HepG2 (cell line): ENCODE measurements around the gene EEPD1. TPM values are rescaled to one million over a fixed set of nuclear protein-coding genes. Genes with fewer than 3 reads are reported as not detected.

Source experiments
- ADNP ChIP-seq: sonication (generic); formaldehyde crosslinking; IDR thresholded peaks from 2 replicates; pipeline ENCODE4 v1.4.0; 2020; ENCODE audit warnings: missing genetic modification reagents
- ARNTL ChIP-seq: sonication (generic); formaldehyde crosslinking; IDR thresholded peaks from 2 replicates; pipeline ENCODE4 v1.4.0; 2020; ENCODE audit warnings: mild to moderate bottlenecking, missing genetic modification reagents
- ATF2 ChIP-seq: sonication (generic); formaldehyde crosslinking; IDR thresholded peaks from 2 replicates; pipeline ENCODE4 v1.4.0; 2020; ENCODE audit warnings: missing genetic modification reagents
- ATF4 ChIP-seq, 2 experiments: fragments of 450-650 bp in 1 of 2; sonication (generic) in 1 of 2; formaldehyde crosslinking; IDR thresholded peaks; 2 replicates each; pipeline versions ENCODE4 v1.5.0 to v1.8.0; 2020 to 2022; ENCODE audit warnings: mild to moderate bottlenecking in 1 of 2, missing genetic modification reagents in 1 of 2
- CREM ChIP-seq, 2 experiments: sonication (generic) in 1 of 2; formaldehyde crosslinking in 1 of 2; IDR thresholded peaks; 2 replicates each; pipeline versions ENCODE4 v1.4.0 to v1.6.1; 2016 to 2020; ENCODE audit warnings: antibody characterized with exemption in 1 of 2, mild to moderate bottlenecking in 1 of 2, missing genetic modification reagents in 1 of 2
- DR1 ChIP-seq: sonication (generic); formaldehyde crosslinking; IDR thresholded peaks from 2 replicates; pipeline ENCODE4 v1.8.0; 2021; ENCODE audit warnings: mild to moderate bottlenecking, missing genetic modification reagents, inconsistent platforms
- FOSL1 ChIP-seq: sonication (generic); formaldehyde crosslinking; IDR thresholded peaks from 2 replicates; pipeline ENCODE4 v1.9.0; 2021; ENCODE audit warnings: missing genetic modification reagents, borderline replicate concordance
- FOXA1 ChIP-seq, 2 experiments: fragments of 450-650 bp in 1 of 2; sonication (generic) in 1 of 2; formaldehyde crosslinking in 1 of 2; IDR thresholded peaks; 2 replicates each; pipeline versions ENCODE4 v1.4.0 to v1.6.1; 2016 to 2020; ENCODE audit warnings: missing genetic modification reagents in 1 of 2
- HNRNPUL1 ChIP-seq: fragments of 200-400 bp; formaldehyde crosslinking; IDR thresholded peaks from 2 replicates; pipeline ENCODE4 v1.6.1; 2017; ENCODE audit warnings: low read depth, mild to moderate bottlenecking, low read length, moderate library complexity
- HOXA3 ChIP-seq: sonication (generic); formaldehyde crosslinking; IDR thresholded peaks from 2 replicates; pipeline ENCODE4 v1.5.0; 2020; ENCODE audit warnings: missing genetic modification reagents
- ISL2 ChIP-seq: sonication (generic); formaldehyde crosslinking; IDR thresholded peaks from 2 replicates; pipeline ENCODE4 v1.5.0; 2020; ENCODE audit warnings: missing genetic modification reagents
- KDM2A ChIP-seq: sonication (generic); formaldehyde crosslinking; IDR thresholded peaks from 2 replicates; pipeline ENCODE4 v1.4.0; 2020; ENCODE audit warnings: low read depth, missing genetic modification reagents, borderline replicate concordance
- RARG ChIP-seq: sonication (generic); formaldehyde crosslinking; IDR thresholded peaks from 2 replicates; pipeline ENCODE4 v1.4.0; 2020; ENCODE audit warnings: low read depth, mild to moderate bottlenecking, missing genetic modification reagents
- XBP1 ChIP-seq: sonication (generic); formaldehyde crosslinking; IDR thresholded peaks from 2 replicates; pipeline ENCODE4 v1.5.0; 2020; ENCODE audit warnings: missing genetic modification reagents
- ZEB1 ChIP-seq: IDR thresholded peaks from 2 replicates; pipeline ENCODE4 v1.6.1; 2012; ENCODE audit warnings: mild to moderate bottlenecking, low read depth, inconsistent platforms; ENCODE audit not compliant: insufficient replicate concordance
- ZFX ChIP-seq: sonication (generic); formaldehyde crosslinking; IDR thresholded peaks from 2 replicates; pipeline ENCODE4 v1.4.0; 2020; ENCODE audit warnings: mild to moderate bottlenecking, low read depth, missing genetic modification reagents, moderate library complexity
- ZNF33B ChIP-seq: sonication (generic); formaldehyde crosslinking; IDR thresholded peaks from 2 replicates; pipeline ENCODE4 v1.5.1; 2020; ENCODE audit warnings: mild to moderate bottlenecking, missing genetic modification reagents
- ZNF709 ChIP-seq: sonication (generic); formaldehyde crosslinking; IDR thresholded peaks from 2 replicates; pipeline ENCODE4 v1.5.0; 2020; ENCODE audit warnings: mild to moderate bottlenecking, missing genetic modification reagents
- ZNF768 ChIP-seq: sonication (generic); formaldehyde crosslinking; IDR thresholded peaks from 2 replicates; pipeline ENCODE4 v1.4.0; 2020; ENCODE audit warnings: missing genetic modification reagents
- polyA plus RNA-seq, 8 experiments: library from polyadenylated mRNA; depleted of rRNA in 3 of 8; stranded (reverse) in 7 of 8; unstranded in 1 of 8; fragments of >200 nt; fragmentation: Illumina TruSeq in 4 of 8; extraction: Trizol in 4 of 8; gene quantifications; 2 replicates each; pipeline versions ENCODE4 v1.2.1 to v1.2.3, GENCODE V29; 2011 to 2016; ENCODE audit warnings: low read depth in 4 of 8, missing spikeins in 1 of 8, mixed read lengths in 1 of 8; ENCODE audit not compliant: insufficient read depth in 1 of 8
- total RNA-seq, 5 experiments: library from RNA; depleted of rRNA; stranded (reverse); fragments of >200 nt; fragmentation: Illumina TruSeq; extraction: Trizol; gene quantifications; 2 replicates each; pipeline ENCODE4 v1.2.3, GENCODE V29; 2016; ENCODE audit warnings: low read depth in 1 of 5
- TF ChIP-seq, protein P1 (sequence below): sonication (generic); formaldehyde crosslinking; IDR thresholded peaks from 2 replicates; pipeline ENCODE4 v1.8.1; 2022; ENCODE audit warnings: low read depth, mild to moderate bottlenecking, missing genetic modification reagents
- TF ChIP-seq, protein P2 (sequence below): sonication (generic); formaldehyde crosslinking; IDR thresholded peaks from 2 replicates; pipeline ENCODE4 v1.5.0; 2020; ENCODE audit warnings: missing genetic modification reagents
- TF ChIP-seq, protein P3 (sequence below): sonication (generic); formaldehyde crosslinking; IDR thresholded peaks from 2 replicates; pipeline ENCODE4 v1.4.0; 2020; ENCODE audit warnings: mild to moderate bottlenecking, missing genetic modification reagents

Gene EEPD1
- total and polyA plus RNA-seq, 2 of the 13 experiments (the other 11 are each of a cell fraction or from before 2014, with no cell fraction given) = 10.1 to 16.4 TPM

DNA sequence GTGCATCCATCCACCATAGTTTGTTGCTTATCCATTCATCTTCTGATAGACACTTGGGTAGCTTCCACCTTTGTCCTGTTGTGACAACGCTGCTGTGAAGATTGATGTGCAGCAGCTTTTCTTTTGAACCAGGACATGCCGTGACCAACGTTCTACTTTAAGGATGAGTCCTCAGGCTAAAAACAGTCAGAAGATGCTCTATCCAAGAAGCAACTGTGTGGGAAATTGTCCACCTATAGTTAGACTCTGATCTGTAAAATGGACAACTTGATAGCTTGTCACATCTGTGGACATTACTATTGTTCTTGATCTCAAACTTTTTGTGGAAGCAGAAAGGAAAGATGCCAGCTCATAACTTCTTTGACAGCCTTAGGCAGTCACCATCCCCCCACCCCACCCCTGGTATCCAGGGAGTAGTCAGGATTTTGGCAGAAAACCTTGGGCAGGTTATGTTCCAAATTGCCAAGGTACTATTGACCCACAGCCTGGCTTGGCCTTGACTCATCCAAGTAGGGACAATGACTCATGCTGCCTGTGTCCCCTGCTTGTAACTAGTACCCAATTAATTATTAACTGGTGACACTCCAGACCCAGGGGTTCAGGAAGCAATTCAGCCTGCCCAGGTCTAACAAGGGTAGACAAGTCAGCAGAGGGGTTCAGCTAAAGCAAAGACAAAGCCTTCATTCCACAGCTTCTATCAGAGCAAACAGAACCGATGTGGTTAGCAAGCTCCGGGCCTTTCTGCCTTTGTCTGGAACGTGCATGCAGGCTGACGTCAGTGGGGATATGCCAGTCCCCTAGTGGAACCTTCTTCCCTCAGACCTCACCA, 137.0 kb downstream of the EEPD1 start (continued):
- no peak for TF ChIP-seq DR1 (CRISPR knock-in tag)
- no peak for TF ChIP-seq XBP1 (CRISPR knock-in tag)
- TF ChIP-seq ATF2 (CRISPR knock-in tag) = peak; percentile 92
- no peak for TF ChIP-seq ADNP
- TF ChIP-seq, protein P1, sequence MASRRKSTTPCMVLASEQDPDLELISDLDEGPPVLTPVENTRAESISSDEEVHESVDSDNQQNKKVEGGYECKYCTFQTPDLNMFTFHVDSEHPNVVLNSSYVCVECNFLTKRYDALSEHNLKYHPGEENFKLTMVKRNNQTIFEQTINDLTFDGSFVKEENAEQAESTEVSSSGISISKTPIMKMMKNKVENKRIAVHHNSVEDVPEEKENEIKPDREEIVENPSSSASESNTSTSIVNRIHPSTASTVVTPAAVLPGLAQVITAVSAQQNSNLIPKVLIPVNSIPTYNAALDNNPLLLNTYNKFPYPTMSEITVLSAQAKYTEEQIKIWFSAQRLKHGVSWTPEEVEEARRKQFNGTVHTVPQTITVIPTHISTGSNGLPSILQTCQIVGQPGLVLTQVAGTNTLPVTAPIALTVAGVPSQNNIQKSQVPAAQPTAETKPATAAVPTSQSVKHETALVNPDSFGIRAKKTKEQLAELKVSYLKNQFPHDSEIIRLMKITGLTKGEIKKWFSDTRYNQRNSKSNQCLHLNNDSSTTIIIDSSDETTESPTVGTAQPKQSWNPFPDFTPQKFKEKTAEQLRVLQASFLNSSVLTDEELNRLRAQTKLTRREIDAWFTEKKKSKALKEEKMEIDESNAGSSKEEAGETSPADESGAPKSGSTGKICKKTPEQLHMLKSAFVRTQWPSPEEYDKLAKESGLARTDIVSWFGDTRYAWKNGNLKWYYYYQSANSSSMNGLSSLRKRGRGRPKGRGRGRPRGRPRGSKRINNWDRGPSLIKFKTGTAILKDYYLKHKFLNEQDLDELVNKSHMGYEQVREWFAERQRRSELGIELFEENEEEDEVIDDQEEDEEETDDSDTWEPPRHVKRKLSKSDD (CRISPR knock-in tag) = no peak
- peak; percentile 86 for TF ChIP-seq ISL2 (CRISPR knock-in tag)
- TF ChIP-seq FOXA1 (IDR thresholded peaks at IDR 0.05) = no peak
- TF ChIP-seq FOXA1 (CRISPR knock-in tag; IDR thresholded peaks at IDR 0.05) = peak; percentile 86
- TF ChIP-seq ATF4 (CRISPR knock-in tag; IDR thresholded peaks at IDR 0.05) = peak in 1 of 2 experiments; percentile 85; a peak in 2 of 4 replicates
- TF ChIP-seq HOXA3 = peak; percentile 74; the same call in 1 of the 2 replicates
- TF ChIP-seq ZEB1 = peak; percentile 82
- peak; percentile 60; the same call in 1 of the 2 replicates for TF ChIP-seq ZFX (CRISPR knock-in tag)
- no peak for TF ChIP-seq KDM2A (CRISPR knock-in tag)
- TF ChIP-seq ARNTL (CRISPR knock-in tag) = peak; percentile 61; the same call in 1 of the 2 replicates
- TF ChIP-seq HNRNPUL1 = peak; percentile 74; the same call in 1 of the 2 replicates
- TF ChIP-seq ZNF709 = peak; percentile 22; the same call in 1 of the 2 replicates
- TF ChIP-seq RARG (CRISPR knock-in tag) = no peak
- peak; percentile 81 for TF ChIP-seq CREM (IDR thresholded peaks at IDR 0.05)
- TF ChIP-seq CREM (CRISPR knock-in tag; IDR thresholded peaks at IDR 0.05) = no peak
- TF ChIP-seq, protein P2, sequence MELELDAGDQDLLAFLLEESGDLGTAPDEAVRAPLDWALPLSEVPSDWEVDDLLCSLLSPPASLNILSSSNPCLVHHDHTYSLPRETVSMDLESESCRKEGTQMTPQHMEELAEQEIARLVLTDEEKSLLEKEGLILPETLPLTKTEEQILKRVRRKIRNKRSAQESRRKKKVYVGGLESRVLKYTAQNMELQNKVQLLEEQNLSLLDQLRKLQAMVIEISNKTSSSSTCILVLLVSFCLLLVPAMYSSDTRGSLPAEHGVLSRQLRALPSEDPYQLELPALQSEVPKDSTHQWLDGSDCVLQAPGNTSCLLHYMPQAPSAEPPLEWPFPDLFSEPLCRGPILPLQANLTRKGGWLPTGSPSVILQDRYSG (CRISPR knock-in tag) = no peak
- TF ChIP-seq FOSL1 (CRISPR knock-in tag) = peak; percentile 96
- no peak for TF ChIP-seq ZNF768 (CRISPR knock-in tag)
- TF ChIP-seq, protein P3, sequence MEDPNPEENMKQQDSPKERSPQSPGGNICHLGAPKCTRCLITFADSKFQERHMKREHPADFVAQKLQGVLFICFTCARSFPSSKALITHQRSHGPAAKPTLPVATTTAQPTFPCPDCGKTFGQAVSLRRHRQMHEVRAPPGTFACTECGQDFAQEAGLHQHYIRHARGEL (CRISPR knock-in tag) = no peak
- peak; percentile 44; the same call in 1 of the 2 replicates for TF ChIP-seq ZNF33B (CRISPR knock-in tag)
